Activated CD8-positive, alpha-beta memory T cell treated with anti-CD3 and anti-CD28 coated beads for 24 hours (primary cell): ENCODE measurements around the gene MYO1A.
"Not testable (repeated sequence)": the region's sequence is repeated elsewhere in the genome, so short reads cannot be mapped to it uniquely, and the experiment has no call there.

Experiments used
- DNase-seq: peaks from one replicate; pipeline ENCODE4 v3.0.0-alpha.2; 2020

Gene MYO1A

GRCh38 chr12:57087010-57087690, 37.2 kb upstream of the MYO1A start:
- DNase-seq = peak; percentile 97

- DNase-seq = peak; percentile 78
These were observed 36.6 kb upstream of the MYO1A start for GRCh38 chr12:57086493-57087009.

- peak; percentile 81 for DNase-seq
These were observed 36.1 kb upstream of the MYO1A start for GRCh38 chr12:57085999-57086492.

- DNase-seq = no peak
These were observed 30.9 kb upstream of the MYO1A start for GRCh38 chr12:57080855-57081254.

GRCh38 chr12:57079821-57080220, 29.9 kb upstream of the MYO1A start:
- DNase-seq = no peak

GRCh38 chr12:57078519-57079404, 28.8 kb upstream of the MYO1A start, which contains the start of gene NEMP1:
Gene NEMP1, minus strand, starts transcription at chr12:57078791. Its CDS starts 46 bp downstream, at chr12:57078745.
- peak; percentile 91 for DNase-seq

- DNase-seq = not testable (repeated sequence)
These were observed 23.9 kb upstream of the MYO1A start for GRCh38 chr12:57073566-57074450.

- DNase-seq = no peak
These were observed 22.7 kb upstream of the MYO1A start for GRCh38 chr12:57072661-57073060.

GRCh38 chr12:57069523-57069922, 19.6 kb upstream of the MYO1A start:
- DNase-seq = peak; percentile 77

GRCh38 chr12:57066245-57066644, 16.3 kb upstream of the MYO1A start:
- DNase-seq = no peak

GRCh38 chr12:57063991-57064685, 14.2 kb upstream of the MYO1A start:
- no peak for DNase-seq

- no peak for DNase-seq
These were observed 8.5 kb upstream of the MYO1A start for GRCh38 chr12:57058454-57058853.

GRCh38 chr12:57057067-57057751, 7.3 kb upstream of the MYO1A start:
- DNase-seq = no peak

- DNase-seq = no peak
These were observed 5.9 kb upstream of the MYO1A start for GRCh38 chr12:57055824-57056223.

- not testable (repeated sequence) for DNase-seq
These were observed 4.0 kb upstream of the MYO1A start for GRCh38 chr12:57053901-57054300.

- not testable (repeated sequence) for DNase-seq
These were observed 3.2 kb upstream of the MYO1A start for GRCh38 chr12:57053146-57053545.

GRCh38 chr12:57051011-57051410, 1.1 kb upstream of the MYO1A start:
- no peak for DNase-seq

GRCh38 chr12:57049119-57049446, 846 bp downstream of the MYO1A start:
- DNase-seq = no peak

GRCh38 chr12:57048423-57049118, 1.4 kb downstream of the MYO1A start:
- DNase-seq = peak; percentile 54

GRCh38 chr12:57047981-57048380, 1.9 kb downstream of the MYO1A start:
- DNase-seq = peak; percentile 61
